Vagina (tissue), 2 donors: Measurements from ENCODE around the gene SLC19A1.

Experiments
- POLR2A ChIP-seq, 2 donors: fragments of 450-650 bp; IDR thresholded peaks; one replicate each; pipeline ENCODE4 v1.6.1; 2017; ENCODE audit warnings: antibody characterized with exemption in 2 of 2, mild to moderate bottlenecking in 2 of 2, moderate library complexity in 2 of 2
- POLR2AphosphoS5 ChIP-seq, 2 donors: sonication (generic); formaldehyde crosslinking; IDR thresholded peaks; one replicate each; pipeline ENCODE4 v1.9.0; 2017; ENCODE audit warnings: antibody characterized with exemption in 2 of 2, mild to moderate bottlenecking in 2 of 2, low read depth in 1 of 2; ENCODE audit not compliant: insufficient read depth in 1 of 2

DNA sequence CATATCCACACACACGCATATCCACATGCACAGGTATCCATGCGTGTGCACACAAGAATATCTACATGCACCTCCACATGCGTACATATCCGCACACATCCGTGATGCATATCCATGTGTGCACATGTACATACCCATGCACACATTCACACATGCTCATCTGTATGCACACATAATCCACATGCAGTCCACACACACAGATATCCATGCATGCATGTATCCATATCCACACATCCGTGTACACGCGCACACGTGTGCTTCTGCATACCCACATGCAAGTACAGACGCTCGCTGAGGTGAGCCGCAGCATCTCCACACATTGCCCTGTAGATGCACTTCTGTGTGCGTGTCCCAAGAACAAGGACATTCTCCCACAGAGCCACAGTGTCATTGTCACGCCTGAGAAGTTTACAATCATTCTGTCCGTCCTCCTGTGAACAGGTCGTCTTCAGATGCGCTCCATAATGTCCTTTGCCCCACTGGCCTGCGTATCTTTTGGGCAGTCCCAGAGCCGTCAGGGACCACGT lies 93.9 kb downstream of the SLC19A1 start:
- TF ChIP-seq POLR2A (IDR thresholded peaks at IDR 0.05) (no peak), POLR2AphosphoS5 (IDR thresholded peaks at IDR 0.05; ENCODE audit: insufficient read depth in 1 of 2, low read depth in 1 of 2) (peak in 1 of 2 donors; percentile 17)
